GM12892 (cell line): Measurements from ENCODE around the gene STX17.
A peak's percentile ranks its signal among the peaks of the same experiment; 100 is the strongest.

ENCODE experiments used
- DNase-seq: peaks from one replicate; pipeline ENCODE4 v3.0.0; 2011; ENCODE audit not compliant: insufficient read length
- FAIRE-seq: peaks from 2 replicates; lab custom pipeline; 2011; peaks lifted over from hg19 to GRCh38; lab: Jason Lieb, UNC
- POLR2A ChIP-seq: IDR thresholded peaks from 2 replicates; pipeline ENCODE4 v1.6.1; 2011; ENCODE audit warnings: low read depth, low read length, control low read depth
- POLR2AphosphoS5 ChIP-seq: IDR thresholded peaks from 2 replicates; pipeline ENCODE4 v1.6.1; 2011; ENCODE audit warnings: low read depth, low read length, control low read depth
- TAF1 ChIP-seq: IDR thresholded peaks from 2 replicates; pipeline ENCODE4 v1.6.1; 2011; ENCODE audit warnings: low read depth, mild to moderate bottlenecking, control low read depth, low read length, borderline replicate concordance

Gene STX17

GRCh38 chr9:99873943-99874584, 32.4 kb upstream of the STX17 start:
- TF ChIP-seq TAF1 (no peak), POLR2A (no peak), POLR2AphosphoS5 (no peak)
- DNase-seq (no peak), FAIRE-seq (no peak)

- peak; percentile 40 for FAIRE-seq
- no peak for TF ChIP-seq TAF1
- no peak for DNase-seq
Observed at GRCh38 chr9:99876190-99876589, 30.3 kb upstream of the STX17 start.

DNA sequence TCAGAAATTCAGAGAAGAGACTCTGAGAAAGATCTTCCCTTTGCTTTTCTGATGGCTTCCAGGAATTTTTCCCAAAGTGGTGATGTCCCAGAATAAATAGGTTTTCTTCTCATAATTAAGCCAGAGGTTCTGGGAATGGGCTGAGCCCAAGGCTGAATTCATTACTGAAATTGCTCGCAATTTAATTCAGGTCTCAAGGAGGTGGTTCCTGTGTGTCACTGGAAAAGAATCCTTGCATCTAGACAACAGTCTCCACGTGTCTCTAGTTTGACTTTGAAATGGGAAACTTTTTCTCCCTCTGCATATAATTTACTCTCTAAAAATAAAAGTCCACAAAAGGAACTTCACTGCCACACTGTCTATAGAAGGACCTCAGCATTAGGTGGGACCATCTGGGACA, 27.8 kb upstream of the STX17 start:
- FAIRE-seq = no peak
- TF ChIP-seq TAF1 (no peak), POLR2A (no peak), POLR2AphosphoS5 (no peak)

DNA sequence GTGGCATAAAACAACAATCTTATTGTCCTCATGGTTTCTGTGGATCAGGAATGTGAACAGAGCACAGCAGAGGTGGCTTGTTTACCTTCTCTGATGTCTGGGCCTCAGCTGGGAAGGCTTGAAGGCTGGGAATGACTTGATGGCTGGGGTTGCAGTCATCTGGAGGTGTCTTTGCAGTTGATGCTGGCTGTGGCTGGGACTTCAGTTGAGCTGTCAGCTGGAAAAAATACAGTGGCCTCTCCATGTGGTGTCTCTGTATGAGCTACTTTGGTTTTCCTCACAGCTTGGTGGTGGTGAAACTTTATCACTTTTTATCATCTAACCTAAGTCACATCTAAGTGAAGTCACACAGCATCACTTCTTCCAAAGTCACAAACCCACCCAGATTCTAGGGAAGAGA, 24.7 kb upstream of the STX17 start:
- FAIRE-seq = no peak
- no peak for DNase-seq
- TF ChIP-seq TAF1 = no peak

More for the DNA sequence above, 27.8 kb upstream of the STX17 start:
- DNase-seq = no peak

GRCh38 chr9:99885747-99886146, 20.7 kb upstream of the STX17 start:
- FAIRE-seq = no peak
- no peak for TF ChIP-seq POLR2AphosphoS5
- TF ChIP-seq POLR2A = no peak
- TF ChIP-seq TAF1 = no peak
- no peak for DNase-seq

DNA sequence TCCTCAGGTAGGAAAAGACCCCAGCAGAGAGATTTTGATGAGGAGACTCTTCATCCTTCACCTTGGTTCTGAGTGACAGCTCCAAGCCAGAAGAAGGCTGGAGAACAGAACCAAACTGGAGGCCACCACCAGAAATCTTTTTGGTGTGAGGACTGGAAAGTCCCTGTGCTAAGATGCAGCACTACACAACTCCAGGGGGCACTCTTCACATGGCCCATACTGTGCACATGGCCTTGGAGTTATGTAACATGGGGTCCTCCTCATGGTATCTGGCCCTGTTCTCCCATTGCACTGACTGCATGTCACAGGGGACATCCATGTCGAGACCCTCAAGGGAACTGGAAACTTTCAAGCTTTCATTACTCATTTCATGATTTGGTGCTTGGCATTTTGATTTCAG, 17.3 kb upstream of the STX17 start:
- no peak for DNase-seq
- no peak for TF ChIP-seq POLR2AphosphoS5
- no peak for TF ChIP-seq TAF1
- TF ChIP-seq POLR2A = no peak
- no peak for FAIRE-seq

DNA sequence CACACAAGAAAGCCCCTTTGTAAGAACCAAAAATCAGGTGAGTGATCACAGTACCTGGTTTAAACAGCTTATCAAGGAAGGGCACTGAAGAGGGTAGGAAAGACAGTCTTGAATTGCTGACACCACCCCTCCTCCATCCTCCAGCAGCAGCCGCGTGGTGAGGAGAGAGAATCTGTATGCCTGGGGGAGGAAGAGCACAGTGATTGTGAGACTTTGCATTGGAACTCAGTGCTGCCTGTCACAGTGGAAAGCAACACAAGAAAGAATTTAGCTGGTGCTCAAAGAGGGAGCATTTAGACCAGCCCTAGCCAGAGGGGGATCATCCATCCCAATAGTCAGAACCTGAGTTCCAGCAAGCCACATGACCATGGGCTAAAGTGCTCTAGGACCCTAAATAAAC, 11.6 kb upstream of the STX17 start:
- TF ChIP-seq TAF1 = no peak
- TF ChIP-seq POLR2A = no peak
- TF ChIP-seq POLR2AphosphoS5 = no peak
- DNase-seq (no peak), FAIRE-seq (no peak)

DNA sequence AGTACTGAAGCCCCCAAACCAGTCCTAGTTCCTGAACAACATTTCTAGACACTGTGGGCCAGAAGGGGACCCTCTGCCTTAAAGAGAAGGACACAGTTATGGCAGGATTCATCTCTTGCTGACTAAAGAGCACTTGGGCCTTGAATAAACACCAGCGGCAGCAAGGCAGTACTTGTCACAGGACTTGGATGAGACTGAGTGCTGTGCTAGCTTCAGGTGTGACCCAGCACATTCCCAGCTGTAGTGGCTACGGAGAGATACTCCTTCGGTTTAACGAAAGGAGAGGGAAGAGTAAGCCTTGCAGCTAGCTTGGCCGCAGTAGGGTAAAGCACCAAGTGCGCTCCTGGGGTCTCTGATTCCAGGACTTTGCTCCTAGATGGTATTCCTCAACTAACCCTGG, 10.9 kb upstream of the STX17 start:
- FAIRE-seq = no peak
- TF ChIP-seq POLR2AphosphoS5 (no peak), POLR2A (no peak), TAF1 (no peak)

GRCh38 chr9:99896119-99896518, 10.3 kb upstream of the STX17 start:
- DNase-seq (no peak), FAIRE-seq (no peak)
- no peak for TF ChIP-seq POLR2AphosphoS5
- no peak for TF ChIP-seq POLR2A

More for the DNA sequence above, 10.9 kb upstream of the STX17 start:
- no peak for DNase-seq

- TF ChIP-seq TAF1 = no peak
- no peak for TF ChIP-seq POLR2A
- no peak for TF ChIP-seq POLR2AphosphoS5
- FAIRE-seq (no peak), DNase-seq (no peak)
Observed at GRCh38 chr9:99903393-99903792, 3.1 kb upstream of the STX17 start.

GRCh38 chr9:99905833-99906402, 536 bp upstream of the STX17 start:
- TF ChIP-seq TAF1 (no peak), POLR2A (no peak), POLR2AphosphoS5 (no peak)
- FAIRE-seq = no peak
- no peak for DNase-seq

DNA sequence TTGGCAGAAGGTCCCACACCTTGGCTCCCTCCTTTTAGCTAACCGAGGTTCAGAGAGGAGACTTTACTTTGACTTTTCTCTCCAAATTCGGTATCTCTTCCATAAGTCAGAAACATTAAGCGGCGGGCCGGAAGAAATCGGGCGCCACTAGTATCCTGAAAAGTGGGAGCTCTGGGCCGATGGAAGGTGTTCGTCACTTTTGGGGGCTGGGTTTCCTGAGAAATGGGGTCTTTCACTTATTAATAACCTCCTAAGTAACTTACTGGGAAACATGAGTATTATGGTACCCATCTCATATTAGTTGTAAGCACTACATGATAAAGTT, 716 bp downstream of the STX17 start:
- no peak for FAIRE-seq
- DNase-seq = no peak
- TF ChIP-seq POLR2AphosphoS5 (no peak), TAF1 (no peak), POLR2A (no peak)

GRCh38 chr9:99911600-99911999, 5.1 kb downstream of the STX17 start:
- TF ChIP-seq POLR2AphosphoS5 (no peak), TAF1 (no peak), POLR2A (no peak)
- no peak for FAIRE-seq
- DNase-seq = no peak
